Peyer's patch (tissue), 4 donors: ENCODE results near the gene MAX.

ENCODE experiments used
- CTCF ChIP-seq, 6 experiments: fragments of 450-650 bp in 4 of 6; fragments of 200-600 bp in 2 of 6; sonication (generic) in 1 of 6; IDR thresholded peaks; one replicate each; pipeline ENCODE4 v1.5.1; 2017 to 2019; ENCODE audit warnings: antibody characterized with exemption in 6 of 6, mild to moderate bottlenecking in 3 of 6, moderate library complexity in 1 of 6
- POLR2A ChIP-seq, 2 donors: fragments of 450-650 bp; IDR thresholded peaks; one replicate each; pipeline ENCODE4 v1.5.1; 2017; ENCODE audit warnings: antibody characterized with exemption in 2 of 2, mild to moderate bottlenecking in 2 of 2, moderate library complexity in 2 of 2

- TF ChIP-seq CTCF (IDR thresholded peaks at IDR 0.05): no peak
- TF ChIP-seq POLR2A (IDR thresholded peaks at IDR 0.05): no peak
Observed at GRCh38 chr14:65082930-65083329, 19.4 kb downstream of the MAX start.
